LNCAP (cell line): ENCODE results near the gene NACAD.

Source experiments
- TF ChIP-seq, protein P1 (sequence below): fragments of 450-650 bp; IDR thresholded peaks from 2 replicates; pipeline ENCODE4 v1.5.1; 2017; ENCODE audit warnings: mild to moderate bottlenecking

The NACAD gene

GRCh38 chr7:45035371-45035770, 53.4 kb downstream of the NACAD start:
- TF ChIP-seq, protein P1, sequence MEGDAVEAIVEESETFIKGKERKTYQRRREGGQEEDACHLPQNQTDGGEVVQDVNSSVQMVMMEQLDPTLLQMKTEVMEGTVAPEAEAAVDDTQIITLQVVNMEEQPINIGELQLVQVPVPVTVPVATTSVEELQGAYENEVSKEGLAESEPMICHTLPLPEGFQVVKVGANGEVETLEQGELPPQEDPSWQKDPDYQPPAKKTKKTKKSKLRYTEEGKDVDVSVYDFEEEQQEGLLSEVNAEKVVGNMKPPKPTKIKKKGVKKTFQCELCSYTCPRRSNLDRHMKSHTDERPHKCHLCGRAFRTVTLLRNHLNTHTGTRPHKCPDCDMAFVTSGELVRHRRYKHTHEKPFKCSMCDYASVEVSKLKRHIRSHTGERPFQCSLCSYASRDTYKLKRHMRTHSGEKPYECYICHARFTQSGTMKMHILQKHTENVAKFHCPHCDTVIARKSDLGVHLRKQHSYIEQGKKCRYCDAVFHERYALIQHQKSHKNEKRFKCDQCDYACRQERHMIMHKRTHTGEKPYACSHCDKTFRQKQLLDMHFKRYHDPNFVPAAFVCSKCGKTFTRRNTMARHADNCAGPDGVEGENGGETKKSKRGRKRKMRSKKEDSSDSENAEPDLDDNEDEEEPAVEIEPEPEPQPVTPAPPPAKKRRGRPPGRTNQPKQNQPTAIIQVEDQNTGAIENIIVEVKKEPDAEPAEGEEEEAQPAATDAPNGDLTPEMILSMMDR: no peak

- TF ChIP-seq, protein P1: no peak
These were observed 54.9 kb downstream of the NACAD start for GRCh38 chr7:45033931-45034290.

DNA sequence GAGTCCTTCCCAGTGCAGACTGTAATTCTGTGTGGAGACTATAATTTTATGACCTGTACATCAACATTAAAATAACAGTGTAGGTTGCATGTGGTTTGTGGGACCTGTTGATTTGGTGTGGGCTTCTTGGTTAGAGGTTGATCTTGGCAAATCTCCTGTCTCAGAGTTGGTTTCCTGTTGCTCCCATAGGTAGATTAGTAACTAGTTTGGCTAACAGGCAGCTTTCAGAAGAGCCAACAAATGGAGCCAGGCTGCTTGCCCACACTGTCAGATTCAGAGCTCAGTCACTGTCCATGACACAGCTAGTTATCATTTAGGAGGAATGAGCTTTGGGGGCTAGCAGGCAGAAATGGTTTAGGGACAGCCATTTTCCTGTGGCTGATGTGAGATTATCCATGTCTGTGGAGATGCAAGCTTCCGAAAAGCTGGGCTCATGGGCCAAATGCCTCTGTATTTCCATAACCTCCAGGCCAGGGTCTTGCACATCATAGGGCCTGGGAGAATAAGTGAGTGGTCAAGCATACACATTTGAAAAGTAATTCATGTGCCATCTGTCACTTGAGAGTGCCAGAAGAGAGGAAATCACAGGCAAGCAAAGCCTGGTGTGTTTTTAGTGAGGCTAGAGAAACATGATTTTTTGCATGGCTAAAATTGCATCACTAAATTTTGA, 55.4 kb downstream of the NACAD start:
- TF ChIP-seq, protein P1: no peak

GRCh38 chr7:45032421-45032820, 56.3 kb downstream of the NACAD start:
- TF ChIP-seq, protein P1: no peak

- TF ChIP-seq, protein P1: no peak
These were observed 56.9 kb downstream of the NACAD start for GRCh38 chr7:45031829-45032228.
